SHP77 (cell line): ENCODE measurements around the gene KNOP1.
"Not testable (repeated sequence)": the region's sequence is repeated elsewhere in the genome, so short reads cannot be mapped to it uniquely, and the experiment has no call there.

ENCODE experiments used
- DNase-seq, 2 experiments: peaks; one replicate each; lab custom pipeline; 2025; lab: John Stamatoyannopoulos, UW

The KNOP1 gene

GRCh38 chr16:19683453-19684236 lies 34.4 kb downstream of the KNOP1 start:
- no peak for DNase-seq

- no peak for DNase-seq
Measured at GRCh38 chr16:19681637-19682036, 36.4 kb downstream of the KNOP1 start.

GRCh38 chr16:19680881-19681340 lies 37.1 kb downstream of the KNOP1 start:
- DNase-seq: no peak

GRCh38 chr16:19679281-19679680 lies 38.7 kb downstream of the KNOP1 start:
- DNase-seq: not testable (repeated sequence)

GRCh38 chr16:19678804-19679203 lies 39.2 kb downstream of the KNOP1 start:
- no peak for DNase-seq

GRCh38 chr16:19677402-19677801 lies 40.6 kb downstream of the KNOP1 start:
- DNase-seq: no peak

GRCh38 chr16:19674485-19674884 lies 43.5 kb downstream of the KNOP1 start:
- no peak for DNase-seq

GRCh38 chr16:19672378-19672777 lies 45.6 kb downstream of the KNOP1 start:
- DNase-seq: no peak

GRCh38 chr16:19666477-19666876 lies 51.5 kb downstream of the KNOP1 start:
- no peak for DNase-seq

GRCh38 chr16:19665313-19665712 lies 52.7 kb downstream of the KNOP1 start:
- DNase-seq: not testable (repeated sequence)

GRCh38 chr16:19664166-19664565 lies 53.9 kb downstream of the KNOP1 start:
- no peak for DNase-seq

- DNase-seq: no peak
Measured at GRCh38 chr16:19662351-19662750, 55.7 kb downstream of the KNOP1 start.

GRCh38 chr16:19660432-19660831 lies 57.6 kb downstream of the KNOP1 start:
- DNase-seq: no peak

- DNase-seq: no peak
Measured at GRCh38 chr16:19659554-19659953, 58.5 kb downstream of the KNOP1 start.

- DNase-seq: no peak
Measured at GRCh38 chr16:19657831-19658230, 60.2 kb downstream of the KNOP1 start.

GRCh38 chr16:19655242-19655777 lies 62.7 kb downstream of the KNOP1 start:
- no peak for DNase-seq

GRCh38 chr16:19654147-19654546 lies 63.9 kb downstream of the KNOP1 start:
- DNase-seq: no peak
